DOHH2 (cell line): ENCODE data around the gene CLDN1.

Experiments
- H3F3A ChIP-seq: fragments of 200-600 bp; sonication (generic), shearing (Covaris generic); 2 replicates; pipeline ENCODE4 v1.6.0; 2016; ENCODE audit warnings: antibody characterized with exemption, mild to moderate bottlenecking; ENCODE audit not compliant: control insufficient read depth, insufficient read depth
- H3K27ac ChIP-seq: fragments of 200-600 bp; sonication (generic); 2 replicates; pipeline ENCODE4 v1.5.1; 2014; ENCODE audit warnings: low read depth, mild to moderate bottlenecking, low read length, moderate library complexity
- H3K27me3 ChIP-seq: fragments of 200-600 bp; sonication (generic); 2 replicates; pipeline ENCODE4 v1.6.1; 2014; ENCODE audit warnings: mild to moderate bottlenecking, low read length, mixed read lengths; ENCODE audit not compliant: control insufficient read depth
- H3K36me3 ChIP-seq: fragments of 200-600 bp; sonication (generic); 2 replicates; pipeline ENCODE4 v1.6.1; 2014; ENCODE audit warnings: mild to moderate bottlenecking, low read length, moderate library complexity, mixed read lengths; ENCODE audit not compliant: control insufficient read depth
- H3K4me1 ChIP-seq: fragments of 200-600 bp; sonication (generic); 2 replicates; pipeline ENCODE4 v1.6.1; 2014; ENCODE audit warnings: mild to moderate bottlenecking, low read length, mixed read lengths; ENCODE audit not compliant: control insufficient read depth
- H3K4me2 ChIP-seq: fragments of 200-600 bp; sonication (generic); 2 replicates; pipeline ENCODE4 v1.6.0; 2014; ENCODE audit warnings: mild to moderate bottlenecking, low read length, moderate library complexity
- H3K4me3 ChIP-seq: fragments of 200-600 bp; sonication (generic); 2 replicates; pipeline ENCODE4 v1.5.1; 2014; ENCODE audit warnings: mild to moderate bottlenecking, low read length, mixed read lengths
- H3K79me2 ChIP-seq: fragments of 200-600 bp; sonication (generic); 2 replicates; pipeline ENCODE4 v1.6.1; 2014; ENCODE audit warnings: mild to moderate bottlenecking, low read length, mixed read lengths; ENCODE audit not compliant: control insufficient read depth
- H3K9me2 ChIP-seq: fragments of 200-600 bp; sonication (generic); replicated peaks from 2 replicates; pipeline ENCODE4 v1.6.1; 2014; ENCODE audit warnings: mild to moderate bottlenecking, low read length, mixed read lengths; ENCODE audit not compliant: control insufficient read depth
- H3K9me3 ChIP-seq: fragments of 200-600 bp; sonication (generic); 2 replicates; pipeline ENCODE4 v1.6.1; 2014; ENCODE audit warnings: antibody characterized with exemption, low read length, mixed read lengths; ENCODE audit not compliant: control insufficient read depth, insufficient read depth
- H4K20me1 ChIP-seq: fragments of 200-600 bp; sonication (generic); 2 replicates; pipeline ENCODE4 v1.6.0; 2014; ENCODE audit warnings: low read depth, mild to moderate bottlenecking, antibody characterized with exemption, low read length, moderate library complexity; ENCODE audit not compliant: control insufficient read depth, insufficient read depth
- EZH2phosphoT487 ChIP-seq: fragments of 200-600 bp; sonication (generic); IDR thresholded peaks from 2 replicates; pipeline ENCODE4 v1.6.1; 2017; ENCODE audit warnings: borderline replicate concordance, mild to moderate bottlenecking, antibody characterized with exemption, low read length, moderate library complexity, mixed read lengths
- TF ChIP-seq, protein P1 (sequence below): fragments of 200-600 bp; sonication (generic); IDR thresholded peaks from one replicate; pipeline ENCODE4 v1.5.1; 2014; ENCODE audit warnings: antibody characterized with exemption, mild to moderate bottlenecking, low read depth, low read length; ENCODE audit not compliant: poor library complexity, severe bottlenecking

Gene CLDN1

DNA sequence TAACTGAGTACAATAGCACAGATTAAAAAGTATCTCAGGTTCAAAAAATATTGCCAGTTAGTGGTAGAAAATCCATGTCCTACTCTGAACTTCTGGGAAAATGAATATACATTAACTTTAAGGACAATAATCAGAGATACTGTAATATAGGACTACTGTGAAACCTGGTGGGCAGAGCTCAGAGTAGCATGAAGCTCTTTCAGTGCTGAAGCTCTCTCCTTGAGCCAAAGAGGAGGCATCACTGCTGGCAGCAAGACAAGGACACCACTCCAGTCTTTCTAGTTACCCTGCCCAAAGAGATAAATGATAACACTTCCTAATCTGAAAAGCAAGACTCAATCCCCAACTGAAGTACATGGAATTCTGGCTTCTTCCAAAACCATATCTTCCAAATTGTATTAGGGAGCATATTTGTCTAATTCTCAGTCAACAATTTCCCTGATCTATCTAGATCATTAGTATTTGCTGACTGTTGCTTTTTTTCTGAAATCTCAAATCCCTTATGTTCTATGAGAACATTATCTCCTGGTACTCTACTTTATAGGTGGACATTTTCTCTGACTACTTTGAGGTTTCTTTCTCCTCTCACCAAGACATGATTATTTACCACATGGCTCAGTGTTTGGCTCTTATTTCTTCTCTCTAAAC, 55.9 kb downstream of the CLDN1 start:
- no peaks in the 10 kb centered on the region for H3K27me3 ChIP-seq
- no peak for TF ChIP-seq EZH2phosphoT487
- TF ChIP-seq, protein P1, sequence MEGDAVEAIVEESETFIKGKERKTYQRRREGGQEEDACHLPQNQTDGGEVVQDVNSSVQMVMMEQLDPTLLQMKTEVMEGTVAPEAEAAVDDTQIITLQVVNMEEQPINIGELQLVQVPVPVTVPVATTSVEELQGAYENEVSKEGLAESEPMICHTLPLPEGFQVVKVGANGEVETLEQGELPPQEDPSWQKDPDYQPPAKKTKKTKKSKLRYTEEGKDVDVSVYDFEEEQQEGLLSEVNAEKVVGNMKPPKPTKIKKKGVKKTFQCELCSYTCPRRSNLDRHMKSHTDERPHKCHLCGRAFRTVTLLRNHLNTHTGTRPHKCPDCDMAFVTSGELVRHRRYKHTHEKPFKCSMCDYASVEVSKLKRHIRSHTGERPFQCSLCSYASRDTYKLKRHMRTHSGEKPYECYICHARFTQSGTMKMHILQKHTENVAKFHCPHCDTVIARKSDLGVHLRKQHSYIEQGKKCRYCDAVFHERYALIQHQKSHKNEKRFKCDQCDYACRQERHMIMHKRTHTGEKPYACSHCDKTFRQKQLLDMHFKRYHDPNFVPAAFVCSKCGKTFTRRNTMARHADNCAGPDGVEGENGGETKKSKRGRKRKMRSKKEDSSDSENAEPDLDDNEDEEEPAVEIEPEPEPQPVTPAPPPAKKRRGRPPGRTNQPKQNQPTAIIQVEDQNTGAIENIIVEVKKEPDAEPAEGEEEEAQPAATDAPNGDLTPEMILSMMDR, result no peak

DNA sequence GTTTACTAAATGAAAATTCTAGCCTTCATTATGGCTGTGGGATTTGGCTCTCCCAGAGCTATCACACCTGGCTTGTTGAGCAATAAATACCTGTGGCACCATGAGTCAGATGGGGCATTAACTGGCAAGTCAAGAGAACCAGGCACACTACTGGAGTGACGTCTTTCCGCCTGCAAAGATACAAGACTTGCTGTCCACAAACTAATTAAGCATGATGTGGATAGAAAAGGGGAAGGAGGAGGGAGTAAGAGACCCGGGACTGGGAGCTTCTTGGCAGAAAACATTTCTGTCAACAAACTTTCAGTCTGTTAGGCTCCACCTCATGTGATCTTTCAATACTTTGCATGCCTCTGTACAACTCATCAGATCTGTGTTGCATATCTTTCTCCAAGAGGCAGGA, 56.5 kb downstream of the CLDN1 start:
- no peak for TF ChIP-seq EZH2phosphoT487
- TF ChIP-seq, protein P1, result no peak
- Histone ChIP-seq H3K4me3 (no peak overlapping the region), H3K9me2 (no peaks in the 10 kb centered on the region), H3K79me2 (no peaks in the 10 kb centered on the region), H3F3A (no peaks in the 10 kb centered on the region), H3K4me2 (no peak overlapping the region), H3K4me1 (no peaks in the 10 kb centered on the region), H4K20me1 (no peaks in the 10 kb centered on the region), H3K27ac (no peak overlapping the region), H3K36me3 (no peaks in the 10 kb centered on the region), H3K9me3 (no peaks in the 10 kb centered on the region), H3K27me3 (no peaks in the 10 kb centered on the region)

More for the DNA sequence above, 55.9 kb downstream of the CLDN1 start:
- no peaks in the 10 kb centered on the region for H3F3A ChIP-seq
- H4K20me1 ChIP-seq, result no peaks in the 10 kb centered on the region
- no peaks in the 10 kb centered on the region for H3K9me3 ChIP-seq
- H3K9me2 ChIP-seq, result no peaks in the 10 kb centered on the region
- H3K4me1 ChIP-seq, result no peaks in the 10 kb centered on the region
- no peaks in the 10 kb centered on the region for H3K79me2 ChIP-seq
- H3K4me3 ChIP-seq, result no peak overlapping the region
- H3K27ac ChIP-seq, result no peak overlapping the region
- H3K36me3 ChIP-seq, result no peaks in the 10 kb centered on the region
- no peak overlapping the region for H3K4me2 ChIP-seq

DNA sequence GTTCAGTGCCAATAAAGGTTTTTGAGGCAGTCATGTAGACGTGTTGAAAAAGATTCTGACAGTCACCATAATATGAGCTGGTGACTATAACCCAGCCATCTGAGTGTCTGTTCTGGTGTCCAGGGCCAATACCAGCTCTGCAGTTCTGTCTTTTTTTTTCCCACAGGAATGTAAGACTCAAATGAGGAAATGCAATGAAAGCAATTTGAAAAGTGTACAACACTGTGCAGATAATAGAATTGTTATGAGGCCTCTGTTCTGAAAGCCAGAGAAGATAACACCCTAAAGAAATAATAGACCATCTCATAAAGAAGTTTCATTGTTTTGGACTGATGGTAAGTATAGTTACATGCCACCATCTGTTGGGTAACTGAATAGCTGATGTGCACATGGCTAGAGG, 57.1 kb downstream of the CLDN1 start:
- no peaks in the 10 kb centered on the region for H3K79me2 ChIP-seq
- H4K20me1 ChIP-seq, result no peaks in the 10 kb centered on the region
- no peaks in the 10 kb centered on the region for H3K27me3 ChIP-seq
- no peaks in the 10 kb centered on the region for H3K9me2 ChIP-seq
- no peak overlapping the region for H3K4me3 ChIP-seq
- no peaks in the 10 kb centered on the region for H3K36me3 ChIP-seq
- no peak for TF ChIP-seq EZH2phosphoT487
- TF ChIP-seq, protein P1, result no peak
- no peak overlapping the region for H3K27ac ChIP-seq
- H3K4me2 ChIP-seq, result no peak overlapping the region
- H3K9me3 ChIP-seq, result no peaks in the 10 kb centered on the region
- no peaks in the 10 kb centered on the region for H3F3A ChIP-seq
- H3K4me1 ChIP-seq, result no peaks in the 10 kb centered on the region
